Endodermal cell (in vitro differentiated cells): ENCODE measurements around the gene CMIP. TPM values are rescaled to one million over a fixed set of nuclear protein-coding genes. Genes with fewer than 3 reads are reported as not detected.
A peak's percentile ranks its signal among the peaks of the same experiment; 100 is the strongest.

Source experiments
- DNase-seq: peaks from one replicate; pipeline ENCODE4 v3.0.0-alpha.2; 2017
- H3K27ac ChIP-seq: 2 replicates; pipeline ENCODE4 v1.5.1; 2013; ENCODE audit warnings: mild to moderate bottlenecking, low read depth, low read length, moderate library complexity
- H3K27me3 ChIP-seq: 2 replicates; pipeline ENCODE4 v1.6.1; 2013; ENCODE audit warnings: mild to moderate bottlenecking, low read length, moderate library complexity; ENCODE audit not compliant: insufficient read depth, control insufficient read depth, poor library complexity, severe bottlenecking
- H3K36me3 ChIP-seq: 2 replicates; pipeline ENCODE4 v1.7.0; 2013; ENCODE audit warnings: mild to moderate bottlenecking, low read length, moderate library complexity; ENCODE audit not compliant: control insufficient read depth, insufficient read depth
- H3K4me1 ChIP-seq: one replicate; pipeline ENCODE4 v1.7.0; 2013; ENCODE audit warnings: low read length; ENCODE audit not compliant: control insufficient read depth, insufficient read depth
- H3K4me3 ChIP-seq: 2 replicates; pipeline ENCODE4 v1.5.1; 2013; ENCODE audit warnings: mild to moderate bottlenecking, low read length, moderate library complexity
- H3K9ac ChIP-seq: 2 replicates; pipeline ENCODE4 v1.6.1; 2013; ENCODE audit warnings: mild to moderate bottlenecking, low read length, moderate library complexity; ENCODE audit not compliant: poor library complexity, severe bottlenecking; ENCODE audit errors: extremely low read depth
- H3K9me3 ChIP-seq: 2 replicates; pipeline ENCODE4 v1.6.1; 2013; ENCODE audit warnings: mild to moderate bottlenecking, low read length, moderate library complexity; ENCODE audit not compliant: control insufficient read depth
- H3K27ac Mint-ChIP-seq: 2 replicates; pipeline ENCODE4 v1.8.0; 2020; ENCODE audit warnings: mixed read lengths
- H3K27me3 Mint-ChIP-seq: 2 replicates; pipeline ENCODE4 v1.8.0; 2021; ENCODE audit warnings: mild to moderate bottlenecking, mixed read lengths; ENCODE audit not compliant: insufficient read depth
- H3K36me3 Mint-ChIP-seq: 2 replicates; pipeline ENCODE4 v1.8.0; 2020; ENCODE audit warnings: low read depth, mixed read lengths
- H3K4me1 Mint-ChIP-seq: 2 replicates; pipeline ENCODE4 v1.8.0; 2020; ENCODE audit warnings: mixed read lengths
- H3K4me3 Mint-ChIP-seq: 2 replicates; pipeline ENCODE4 v1.8.0; 2020; ENCODE audit warnings: mild to moderate bottlenecking, moderate library complexity, mixed read lengths
- H3K9me3 Mint-ChIP-seq: 2 replicates; pipeline ENCODE4 v1.8.0; 2020; ENCODE audit warnings: mild to moderate bottlenecking, mixed read lengths
- CTCF ChIP-seq: fragments of 200-600 bp; sonication (generic); conservative IDR thresholded peaks from 2 replicates; pipeline ENCODE4 v1.5.0; 2021; ENCODE audit warnings: antibody characterized with exemption, mild to moderate bottlenecking
- WGBS, 2 experiments: methylation state at CpG; one replicate each; pipeline versions ENCODE4 v1.1.5 to v1.1.7; 2013; ENCODE audit warnings: missing lambda C conversion rate in 2 of 2, mixed read lengths in 1 of 2; ENCODE audit not compliant: insufficient coverage in 1 of 2, insufficient read length in 1 of 2; 5-methylcytosine and 5-hydroxymethylcytosine counted together
- long read RNA-seq, 4 experiments: library from polyadenylated mRNA in 2 of 4; library from RNA in 1 of 4; library from capped mRNA in 1 of 4; stranded (forward) in 3 of 4; unstranded in 1 of 4; transcript quantifications; one replicate each; pipeline ENCODE4 v2.0.0, GENCODE V29; 2020 to 2021; ENCODE audit warnings: inconsistent platforms in 1 of 4
- polyA plus RNA-seq, 2 experiments: library from polyadenylated mRNA; stranded (reverse); fragments of 50-300 nt; gene quantifications; one replicate each; pipeline ENCODE4 v1.2.3, GENCODE V29; 2013
- total RNA-seq, 2 donors: library from RNA; stranded (reverse); fragmentation: NEBNext Ultra II Directional in 1 of 2; extraction: Animal tissue kit (Norgen Biotek cat#: 25700) in 1 of 2; gene quantifications; 2 replicates in 1 of 2; 3 replicates in 1 of 2; pipeline ENCODE4 v1.2.1, GENCODE V29; 2021

The CMIP gene
- 10 to 100 TPM; 64.0 to 64.7 TPM for total RNA-seq
- polyA plus RNA-seq (2013, experiment 1 of 2): 52.7 TPM
- 47.8 TPM for polyA plus RNA-seq (2013, experiment 2 of 2)
- long read RNA-seq, experiment 1, full-length matches to known transcripts: 1 of 17 reads
- long read RNA-seq, experiment 1, partial matches to known transcripts: 2 of 17 reads
- long read RNA-seq, experiment 1, other reads (novel, unspliced or antisense): 14 of 17 reads
- long read RNA-seq, experiment 2, partial matches to known transcripts: 0 of 7 reads
- long read RNA-seq, experiment 2, other reads (novel, unspliced or antisense): 7 of 7 reads
- long read RNA-seq, experiment 3, partial matches to known transcripts: 0 of 5 reads
- long read RNA-seq, experiment 3, other reads (novel, unspliced or antisense): 4 of 5 reads
- long read RNA-seq, experiment 4: 0 reads

- peak within 1 kb of the TSS; percentile 84 for H3K4me3 Mint-ChIP-seq
- peak within 1 kb of the TSS; percentile 69 for H3K27ac ChIP-seq
- H3K36me3 ChIP-seq: no peaks in the 10 kb centered on the region
- peak within 1 kb of the TSS; percentile 95 for H3K9ac ChIP-seq
- peaks cover 19% of the 10 kb centered on the region for H3K27me3 ChIP-seq
- peak within 1 kb of the TSS; percentile 94 for H3K27ac Mint-ChIP-seq
- no peaks in the 10 kb centered on the region for H3K9me3 Mint-ChIP-seq
- no peaks in the 10 kb centered on the region for H3K9me3 ChIP-seq
- DNase-seq: peak; percentile 93
- peaks cover 40% of the 10 kb centered on the region for H3K4me1 Mint-ChIP-seq
- H3K27me3 Mint-ChIP-seq: peaks cover 32% of the 10 kb centered on the region
- H3K4me3 ChIP-seq: peak within 1 kb of the TSS; percentile 99
- no peaks in the 10 kb centered on the region for H3K36me3 Mint-ChIP-seq
- WGBS, 2 experiments: 0% methylated on average over 85 of the region's 114 CpGs; no CpG with 5 or more reads in 1 of the 2 experiments
- peaks cover 18% of the 10 kb centered on the region for H3K4me1 ChIP-seq
- no peak for TF ChIP-seq CTCF
Measured at GRCh38 chr16:81444448-81445121, at the start of gene CMIP. Gene CMIP, plus strand, starts transcription at chr16:81444808.

GRCh38 chr16:81394966-81395655 is 49.5 kb upstream of the CMIP start:
- Histone ChIP-seq H3K4me3 (no peak overlapping the region), H3K4me1 (no peaks in the 10 kb centered on the region), H3K27me3 (no peaks in the 10 kb centered on the region), H3K9ac (no peak overlapping the region), H3K36me3 (peaks cover 17% of the 10 kb centered on the region), H3K9me3 (no peaks in the 10 kb centered on the region), H3K27ac (no peak overlapping the region)
- Mint-ChIP-seq H3K27ac (no peak overlapping the region), H3K36me3 (peaks cover 23% of the 10 kb centered on the region), H3K4me3 (no peak overlapping the region), H3K9me3 (peaks cover 3% of the 10 kb centered on the region), H3K27me3 (peaks cover 15% of the 10 kb centered on the region), H3K4me1 (no peaks in the 10 kb centered on the region)
- no peak for TF ChIP-seq CTCF
- 88 to 95% methylated on average over 6 to 11 of the region's 13 CpGs for WGBS, 2 experiments
- DNase-seq: no peak

DNA sequence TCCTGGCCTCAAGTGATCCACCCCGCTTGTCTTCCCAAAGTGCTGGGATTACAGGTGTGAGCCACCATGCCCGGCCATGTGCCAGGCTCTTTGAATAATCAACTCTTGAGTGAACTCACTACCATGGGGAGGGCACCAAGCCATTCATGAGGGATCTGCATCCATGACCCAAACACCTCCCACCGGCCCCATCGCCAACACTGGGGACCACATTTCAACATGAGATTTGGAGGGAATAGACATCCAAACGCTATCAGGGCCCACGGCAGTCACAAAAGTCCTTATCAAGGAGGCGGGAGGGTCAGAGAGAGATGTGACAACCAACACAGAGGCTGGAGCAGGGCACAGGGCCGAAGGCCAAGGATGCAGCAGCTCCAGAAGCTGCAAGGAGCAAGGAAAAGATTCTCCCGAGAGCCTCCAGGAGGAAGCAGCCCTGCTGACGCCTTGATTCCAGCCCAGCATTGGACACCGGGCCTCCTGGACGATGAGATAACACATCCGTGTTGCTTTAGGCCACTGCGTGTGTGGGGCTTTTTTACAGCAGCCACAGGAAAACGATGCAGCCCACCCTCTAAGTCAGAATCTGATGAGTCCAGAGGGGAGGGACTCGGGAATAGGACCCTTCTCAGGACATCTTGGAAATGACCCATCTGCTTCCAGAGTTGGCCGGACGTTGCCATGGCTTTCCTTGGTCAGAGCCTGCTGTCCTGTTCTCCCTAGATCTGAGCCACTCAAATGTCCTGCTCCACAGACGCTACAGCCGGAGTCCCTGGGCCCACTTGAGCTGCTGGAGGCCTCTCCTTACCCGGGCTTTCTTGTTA is 47.3 kb upstream of the CMIP start:
- Histone ChIP-seq H3K4me1 (no peaks in the 10 kb centered on the region), H3K4me3 (no peak overlapping the region), H3K9me3 (no peaks in the 10 kb centered on the region), H3K27ac (no peak overlapping the region), H3K27me3 (no peaks in the 10 kb centered on the region), H3K9ac (no peak overlapping the region), H3K36me3 (peaks cover 5% of the 10 kb centered on the region)
- no peak for DNase-seq
- Mint-ChIP-seq H3K9me3 (peaks cover 4% of the 10 kb centered on the region), H3K36me3 (peaks cover 11% of the 10 kb centered on the region), H3K27ac (no peak overlapping the region), H3K4me3 (no peak overlapping the region), H3K27me3 (peaks cover 26% of the 10 kb centered on the region), H3K4me1 (no peaks in the 10 kb centered on the region)
- 93 to 95% methylated on average over 21 of the region's 21 CpGs for WGBS, 2 experiments
- TF ChIP-seq CTCF: no peak
